ENCODE data around the gene NECTIN1. TPM values are rescaled to one million over a fixed set of nuclear protein-coding genes. Genes with fewer than 3 reads are reported as not detected.

NECTIN1 gene
- total RNA-seq, 2 experiments from 2014 or later = 2.5 to 3.4 TPM

- H3K27ac ChIP-seq (ENCODE audit: low read depth in 1 of 2, low read length in 2 of 2) = no peak overlapping the region
- H3K36me3 ChIP-seq (ENCODE audit: insufficient read depth, low read length) = no peaks in the 10 kb centered on the region
- no peaks in the 10 kb centered on the region for H3K4me1 ChIP-seq (ENCODE audit: insufficient read depth, low read length)
- ATAC-seq (ENCODE audit: poor library complexity) = no peak
- no peak for DNase-seq
- peaks cover 26% of the 10 kb centered on the region for H3K27me3 Mint-ChIP-seq
- no peaks in the 10 kb centered on the region for H3K4me1 Mint-ChIP-seq (ENCODE audit: low read depth)
- TF ChIP-seq, protein P1, sequence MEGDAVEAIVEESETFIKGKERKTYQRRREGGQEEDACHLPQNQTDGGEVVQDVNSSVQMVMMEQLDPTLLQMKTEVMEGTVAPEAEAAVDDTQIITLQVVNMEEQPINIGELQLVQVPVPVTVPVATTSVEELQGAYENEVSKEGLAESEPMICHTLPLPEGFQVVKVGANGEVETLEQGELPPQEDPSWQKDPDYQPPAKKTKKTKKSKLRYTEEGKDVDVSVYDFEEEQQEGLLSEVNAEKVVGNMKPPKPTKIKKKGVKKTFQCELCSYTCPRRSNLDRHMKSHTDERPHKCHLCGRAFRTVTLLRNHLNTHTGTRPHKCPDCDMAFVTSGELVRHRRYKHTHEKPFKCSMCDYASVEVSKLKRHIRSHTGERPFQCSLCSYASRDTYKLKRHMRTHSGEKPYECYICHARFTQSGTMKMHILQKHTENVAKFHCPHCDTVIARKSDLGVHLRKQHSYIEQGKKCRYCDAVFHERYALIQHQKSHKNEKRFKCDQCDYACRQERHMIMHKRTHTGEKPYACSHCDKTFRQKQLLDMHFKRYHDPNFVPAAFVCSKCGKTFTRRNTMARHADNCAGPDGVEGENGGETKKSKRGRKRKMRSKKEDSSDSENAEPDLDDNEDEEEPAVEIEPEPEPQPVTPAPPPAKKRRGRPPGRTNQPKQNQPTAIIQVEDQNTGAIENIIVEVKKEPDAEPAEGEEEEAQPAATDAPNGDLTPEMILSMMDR (IDR thresholded peaks at IDR 0.05) = no peak
- H3K9me3 ChIP-seq (ENCODE audit: control insufficient read depth in 1 of 2, insufficient read depth in 1 of 2, low read length in 2 of 2) = no peaks in the 10 kb centered on the region
- peaks cover 0 to 6% of the 10 kb centered on the region in 2 experiments for H3K27me3 ChIP-seq (ENCODE audit: control insufficient read depth in 1 of 2, insufficient read depth in 2 of 2, low read length in 2 of 2)
- no peak overlapping the region for H3K27ac Mint-ChIP-seq
- no peaks in the 10 kb centered on the region for H3K9me3 Mint-ChIP-seq
- no peak overlapping the region for H3K4me3 Mint-ChIP-seq
- ChIA-PET POLR2A (no interaction called here), CTCF (no interaction called here)
- H3K36me3 Mint-ChIP-seq (ENCODE audit: low read depth) = no peaks in the 10 kb centered on the region
- intact Hi-C loops (cut with DNase I, micrococcal nuclease) = no loop called here
- no peak overlapping the region for H3K4me3 ChIP-seq (ENCODE audit: low read length)
These were observed 103.6 kb downstream of the NECTIN1 start for GRCh38 chr11:119625206-119625978.

- H3K27ac ChIP-seq (ENCODE audit: low read depth in 1 of 2, low read length in 2 of 2) = no peak overlapping the region
- H3K9me3 ChIP-seq (ENCODE audit: control insufficient read depth in 1 of 2, insufficient read depth in 1 of 2, low read length in 2 of 2) = no peaks in the 10 kb centered on the region
- ATAC-seq (ENCODE audit: poor library complexity) (no peak), DNase-seq (no peak)
- intact Hi-C loops (cut with DNase I, micrococcal nuclease) = no loop called here
- no peak overlapping the region for H3K27ac Mint-ChIP-seq
- H3K4me3 Mint-ChIP-seq = no peak overlapping the region
- ChIA-PET CTCF (no interaction called here), POLR2A (no interaction called here)
- no peak overlapping the region for H3K4me3 ChIP-seq (ENCODE audit: low read length)
- peaks cover 30% of the 10 kb centered on the region for H3K27me3 Mint-ChIP-seq
- H3K36me3 ChIP-seq (ENCODE audit: insufficient read depth, low read length) = no peaks in the 10 kb centered on the region
- peaks cover 0 to under 1% of the 10 kb centered on the region in 2 experiments for H3K27me3 ChIP-seq (ENCODE audit: control insufficient read depth in 1 of 2, insufficient read depth in 2 of 2, low read length in 2 of 2)
- TF ChIP-seq, protein P1 (IDR thresholded peaks at IDR 0.05) = no peak
- H3K4me1 ChIP-seq (ENCODE audit: insufficient read depth, low read length) = no peaks in the 10 kb centered on the region
- no peaks in the 10 kb centered on the region for H3K36me3 Mint-ChIP-seq (ENCODE audit: low read depth)
- H3K9me3 Mint-ChIP-seq = no peaks in the 10 kb centered on the region
- H3K4me1 Mint-ChIP-seq (ENCODE audit: low read depth) = no peaks in the 10 kb centered on the region
These were observed 104.4 kb downstream of the NECTIN1 start for GRCh38 chr11:119624629-119625028.

- intact Hi-C loops (cut with DNase I, micrococcal nuclease) = no loop called here
- CTCF ChIA-PET = no interaction called here
These were observed 104.8 kb downstream of the NECTIN1 start for GRCh38 chr11:119624102-119624615.

More at GRCh38 chr11:119624102-119624615, 104.8 kb downstream of the NECTIN1 start:
- POLR2A ChIA-PET = no interaction called here
- Mint-ChIP-seq H3K27ac (no peak overlapping the region), H3K36me3 (ENCODE audit: low read depth) (no peaks in the 10 kb centered on the region), H3K4me1 (ENCODE audit: low read depth) (no peaks in the 10 kb centered on the region), H3K9me3 (no peaks in the 10 kb centered on the region), H3K27me3 (peaks cover 34% of the 10 kb centered on the region), H3K4me3 (no peak overlapping the region)
- TF ChIP-seq, protein P1 (IDR thresholded peaks at IDR 0.05) = peak; percentile 72
- Histone ChIP-seq H3K4me1 (ENCODE audit: insufficient read depth, low read length) (no peaks in the 10 kb centered on the region), H3K4me3 (ENCODE audit: low read length) (no peak overlapping the region), H3K27me3 (ENCODE audit: control insufficient read depth in 1 of 2, insufficient read depth in 2 of 2, low read length in 2 of 2) (no peaks in the 10 kb centered on the region), H3K9me3 (ENCODE audit: control insufficient read depth in 1 of 2, insufficient read depth in 1 of 2, low read length in 2 of 2) (no peaks in the 10 kb centered on the region), H3K36me3 (ENCODE audit: insufficient read depth, low read length) (no peaks in the 10 kb centered on the region), H3K27ac (ENCODE audit: low read depth in 1 of 2, low read length in 2 of 2) (no peak overlapping the region)
- ATAC-seq (ENCODE audit: poor library complexity) (no peak), DNase-seq (peak in 3 of 14 experiments; percentile 15 to 31 (median 22))

All from CD4-positive, alpha-beta T cell (primary cell).